Esophagus squamous epithelium (tissue), 4 donors: ENCODE results near the gene AMIGO2.

Source experiments
- CTCF ChIP-seq, 6 experiments: fragments of 450-650 bp in 4 of 6; fragments of 200-600 bp in 2 of 6; sonication (generic) in 2 of 6; IDR thresholded peaks; one replicate each; pipeline ENCODE4 v1.5.1; 2016 to 2019; ENCODE audit warnings: antibody characterized with exemption in 6 of 6, mild to moderate bottlenecking in 4 of 6, moderate library complexity in 4 of 6
- POLR2A ChIP-seq, 4 donors: fragments of 450-650 bp; IDR thresholded peaks; one replicate each; pipeline ENCODE4 v1.6.1; 2017; ENCODE audit warnings: antibody characterized with exemption in 4 of 4, mild to moderate bottlenecking in 4 of 4, moderate library complexity in 3 of 4

GRCh38 chr12:47033081-47033480 is 46.7 kb downstream of the AMIGO2 start:
- no peak for TF ChIP-seq CTCF (IDR thresholded peaks at IDR 0.05)
- no peak for TF ChIP-seq POLR2A (IDR thresholded peaks at IDR 0.05)
